Measurements from ENCODE around the gene SHC1. TPM values are rescaled to one million over a fixed set of nuclear protein-coding genes. Genes with fewer than 3 reads are reported as not detected.

Gene SHC1
- total RNA-seq, 1 donor from 2014 or later = 36.0 TPM

DNA sequence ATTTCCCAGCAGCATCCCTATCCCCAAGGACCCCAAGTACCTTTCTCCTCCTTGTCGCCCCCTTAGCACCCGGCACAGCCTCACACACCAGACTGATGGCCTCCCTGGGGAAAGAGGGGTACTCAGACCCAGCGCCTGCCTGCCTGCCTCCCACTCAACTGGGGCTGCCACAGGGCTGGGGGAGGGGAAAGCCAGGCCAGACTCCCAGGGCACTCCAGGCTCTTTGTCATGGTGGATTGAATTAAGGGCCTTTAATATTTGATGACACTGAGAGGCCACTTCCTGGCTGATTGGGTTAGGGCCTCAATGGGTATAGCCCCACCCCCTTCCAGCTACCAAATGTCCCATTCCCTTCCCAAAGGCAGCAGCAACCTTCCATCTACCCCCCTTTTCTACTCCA, 1.8 kb downstream of the SHC1 start:
- Histone ChIP-seq H3K4me3 (ENCODE audit: low read length in 3 of 3) (peak overlapping the region in 1 of 3 donors; percentile 67), H3K4me1 (ENCODE audit: control insufficient read depth in 3 of 3, insufficient read depth in 3 of 3, low read length in 3 of 3) (peaks cover 52 to 63% (median 53%) of the 10 kb centered on the region in 3 donors), H3K27me3 (ENCODE audit: control insufficient read depth in 3 of 3, insufficient read depth in 3 of 3, low read length in 3 of 3) (no peaks in the 10 kb centered on the region), H3K9me3 (ENCODE audit: control insufficient read depth in 3 of 3, low read length in 3 of 3) (no peaks in the 10 kb centered on the region), H3K36me3 (ENCODE audit: control insufficient read depth in 3 of 3, insufficient read depth in 3 of 3, low read length in 3 of 3) (peaks cover 27 to 50% (median 47%) of the 10 kb centered on the region in 3 donors), H3K9ac (ENCODE audit: low read depth in 1 of 3, low read length in 3 of 3) (peak overlapping the region; percentile 34 to 83 (median 77)), H3K27ac (ENCODE audit: low read depth, low read length) (peak overlapping the region; percentile 99)

DNA sequence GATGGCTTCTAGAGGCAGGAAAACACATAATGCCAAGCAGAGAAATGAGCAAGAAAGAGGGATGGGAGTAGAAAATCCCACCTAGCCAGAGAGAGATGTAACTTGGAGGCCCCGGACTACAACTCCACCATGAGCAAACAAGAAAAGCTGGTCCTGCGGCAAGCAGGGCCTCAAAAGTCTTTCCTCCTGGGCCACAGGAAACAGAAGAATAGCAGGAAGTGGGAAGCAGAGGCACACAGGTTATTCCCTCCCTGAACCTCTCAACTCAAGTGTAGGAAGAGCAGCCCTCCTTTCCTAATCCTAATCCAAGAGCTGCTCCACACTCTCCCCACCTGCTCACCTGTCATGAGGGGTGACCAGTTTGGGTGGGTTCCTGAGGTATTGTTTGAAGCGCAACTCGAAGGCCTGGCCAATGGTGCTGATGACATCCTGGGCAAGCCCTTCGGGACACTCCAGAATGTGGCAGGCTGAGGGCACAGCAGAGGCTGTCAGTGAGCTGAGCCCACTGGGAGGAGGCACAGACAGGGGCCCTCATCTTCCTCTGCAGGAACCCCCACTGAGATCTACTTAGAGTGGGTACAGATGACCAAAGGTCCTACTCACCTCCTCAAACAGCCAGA, 3.1 kb downstream of the SHC1 start:
- Histone ChIP-seq H3K4me3 (ENCODE audit: low read length in 3 of 3) (no peak overlapping the region), H3K36me3 (ENCODE audit: control insufficient read depth in 3 of 3, insufficient read depth in 3 of 3, low read length in 3 of 3) (peaks cover 31 to 57% (median 51%) of the 10 kb centered on the region in 3 donors), H3K27me3 (ENCODE audit: control insufficient read depth in 3 of 3, insufficient read depth in 3 of 3, low read length in 3 of 3) (no peaks in the 10 kb centered on the region), H3K9ac (ENCODE audit: low read depth in 1 of 3, low read length in 3 of 3) (peak overlapping the region in 1 of 3 donors; percentile 10), H3K27ac (ENCODE audit: low read depth, low read length) (peak overlapping the region; percentile 99), H3K4me1 (ENCODE audit: control insufficient read depth in 3 of 3, insufficient read depth in 3 of 3, low read length in 3 of 3) (peaks cover 50 to 63% (median 56%) of the 10 kb centered on the region in 3 donors), H3K9me3 (ENCODE audit: control insufficient read depth in 3 of 3, low read length in 3 of 3) (no peaks in the 10 kb centered on the region)

DNA sequence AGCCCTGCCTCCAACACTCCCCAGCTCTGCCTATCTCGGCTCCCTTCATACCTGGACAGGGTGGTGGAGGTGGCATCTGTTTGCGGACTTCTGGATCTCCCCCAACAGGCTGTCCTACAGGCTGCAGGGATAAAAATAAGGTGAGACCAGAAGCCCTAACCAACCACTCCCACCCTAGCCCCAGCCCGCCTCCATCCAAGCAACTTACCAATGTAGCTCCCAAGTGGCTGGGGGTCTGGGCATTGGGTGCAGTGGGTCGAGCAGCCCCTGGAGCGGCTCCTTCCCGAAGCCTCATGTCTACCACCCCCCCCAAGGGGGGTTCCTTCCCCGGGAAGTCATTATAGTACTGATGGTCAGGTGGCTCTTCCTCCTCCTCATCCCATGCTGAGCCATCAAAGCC, 4.4 kb downstream of the SHC1 start:
- H3K4me3 ChIP-seq (ENCODE audit: low read length in 3 of 3) = no peak overlapping the region
- no peaks in the 10 kb centered on the region for H3K27me3 ChIP-seq (ENCODE audit: control insufficient read depth in 3 of 3, insufficient read depth in 3 of 3, low read length in 3 of 3)
- no peak overlapping the region for H3K27ac ChIP-seq (ENCODE audit: low read depth, low read length)
- H3K9ac ChIP-seq (ENCODE audit: low read depth in 1 of 3, low read length in 3 of 3) = no peak overlapping the region
- peaks cover 31 to 57% (median 51%) of the 10 kb centered on the region in 3 donors for H3K36me3 ChIP-seq (ENCODE audit: control insufficient read depth in 3 of 3, insufficient read depth in 3 of 3, low read length in 3 of 3)
- peaks cover 43 to 57% (median 49%) of the 10 kb centered on the region in 3 donors for H3K4me1 ChIP-seq (ENCODE audit: control insufficient read depth in 3 of 3, insufficient read depth in 3 of 3, low read length in 3 of 3)
- no peaks in the 10 kb centered on the region for H3K9me3 ChIP-seq (ENCODE audit: control insufficient read depth in 3 of 3, low read length in 3 of 3)

DNA sequence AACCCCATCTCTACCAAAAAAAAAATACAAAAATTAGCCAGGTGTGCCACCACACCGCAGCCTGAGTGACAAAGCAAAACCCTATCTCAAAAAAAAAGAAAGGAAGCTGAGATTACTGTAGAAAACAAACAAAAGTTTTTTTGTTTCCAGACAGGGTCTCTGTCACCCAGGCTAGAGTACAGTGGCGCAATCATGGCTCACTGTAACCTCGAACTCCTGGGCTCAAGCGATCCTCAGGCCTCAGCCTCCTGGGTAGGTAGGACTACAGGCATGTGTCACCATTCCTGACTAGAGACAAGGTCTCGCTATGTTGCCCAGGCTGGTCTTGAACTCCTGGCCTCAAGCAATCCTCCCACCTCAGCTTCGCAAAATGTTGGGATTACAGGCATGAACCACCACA, 6.2 kb downstream of the SHC1 start:
- no peak overlapping the region for H3K27ac ChIP-seq (ENCODE audit: low read depth, low read length)
- no peaks in the 10 kb centered on the region for H3K9me3 ChIP-seq (ENCODE audit: control insufficient read depth in 3 of 3, low read length in 3 of 3)
- H3K9ac ChIP-seq (ENCODE audit: low read depth in 1 of 3, low read length in 3 of 3) = no peak overlapping the region
- no peak overlapping the region for H3K4me3 ChIP-seq (ENCODE audit: low read length in 3 of 3)
- H3K36me3 ChIP-seq (ENCODE audit: control insufficient read depth in 3 of 3, insufficient read depth in 3 of 3, low read length in 3 of 3) = peaks cover 36 to 61% (median 56%) of the 10 kb centered on the region in 3 donors
- no peaks in the 10 kb centered on the region for H3K27me3 ChIP-seq (ENCODE audit: control insufficient read depth in 3 of 3, insufficient read depth in 3 of 3, low read length in 3 of 3)
- peaks cover 34 to 49% (median 43%) of the 10 kb centered on the region in 3 donors for H3K4me1 ChIP-seq (ENCODE audit: control insufficient read depth in 3 of 3, insufficient read depth in 3 of 3, low read length in 3 of 3)

DNA sequence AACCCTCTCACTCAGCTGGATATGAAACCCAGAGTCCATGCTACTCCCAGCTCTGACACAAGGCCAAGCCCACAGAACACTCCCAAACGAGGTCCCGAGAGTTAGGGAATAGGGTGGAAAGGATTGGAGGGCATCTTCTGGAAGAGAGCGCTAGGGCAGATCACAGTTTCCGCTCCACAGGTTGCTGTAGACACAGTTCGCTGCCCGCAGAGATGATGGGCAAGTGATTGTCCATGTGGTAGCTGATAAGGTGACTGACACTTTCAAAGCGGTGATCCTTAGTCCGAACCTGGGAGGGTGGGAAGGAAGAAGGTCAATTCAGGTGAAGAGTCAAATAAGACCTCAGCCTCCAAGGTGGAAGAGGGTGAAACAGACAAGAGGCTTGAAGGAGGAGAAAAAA, 6.9 kb downstream of the SHC1 start:
- Histone ChIP-seq H3K9ac (ENCODE audit: low read depth in 1 of 3, low read length in 3 of 3) (peak overlapping the region in 1 of 3 donors; percentile 99), H3K4me3 (ENCODE audit: low read length in 3 of 3) (no peak overlapping the region), H3K27ac (ENCODE audit: low read depth, low read length) (no peak overlapping the region)

DNA sequence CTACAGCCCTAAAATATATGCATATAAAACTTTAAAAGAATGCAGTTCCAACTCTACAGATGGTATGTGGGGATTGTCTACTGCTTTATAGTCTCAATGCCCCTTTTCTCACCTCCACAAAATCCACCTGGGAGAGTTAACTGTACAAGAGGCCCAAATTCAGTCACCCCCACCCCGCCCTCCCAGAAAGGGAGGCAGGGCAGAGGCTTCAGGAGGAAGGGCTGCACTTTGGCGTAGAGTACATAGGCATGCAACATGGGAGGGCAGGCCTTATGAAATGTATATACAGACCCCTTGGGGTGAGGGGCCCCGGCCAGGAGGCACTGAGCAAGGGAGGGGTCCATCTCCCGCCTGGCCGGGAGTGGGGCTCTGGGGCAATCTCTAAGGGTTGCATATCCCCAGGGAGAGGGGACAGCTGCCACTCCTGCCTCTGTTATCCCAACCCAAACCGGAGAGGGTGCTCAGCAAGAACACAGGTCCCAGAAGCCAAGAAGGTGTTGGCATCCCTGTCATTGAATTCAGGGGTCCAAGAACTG, 7.7 kb downstream of the SHC1 start:
- Histone ChIP-seq H3K4me3 (ENCODE audit: low read length in 3 of 3) (peak overlapping the region; percentile 87 to 90 (median 90)), H3K4me1 (ENCODE audit: control insufficient read depth in 3 of 3, insufficient read depth in 3 of 3, low read length in 3 of 3) (peaks cover 37 to 49% (median 37%) of the 10 kb centered on the region in 3 donors), H3K27ac (ENCODE audit: low read depth, low read length) (no peak overlapping the region)

More for the DNA sequence above, 6.9 kb downstream of the SHC1 start:
- H3K9me3 ChIP-seq (ENCODE audit: control insufficient read depth in 3 of 3, low read length in 3 of 3) = no peaks in the 10 kb centered on the region
- H3K4me1 ChIP-seq (ENCODE audit: control insufficient read depth in 3 of 3, insufficient read depth in 3 of 3, low read length in 3 of 3) = peaks cover 30 to 49% (median 40%) of the 10 kb centered on the region in 3 donors
- no peaks in the 10 kb centered on the region for H3K27me3 ChIP-seq (ENCODE audit: control insufficient read depth in 3 of 3, insufficient read depth in 3 of 3, low read length in 3 of 3)
- H3K36me3 ChIP-seq (ENCODE audit: control insufficient read depth in 3 of 3, insufficient read depth in 3 of 3, low read length in 3 of 3) = peaks cover 43 to 63% (median 53%) of the 10 kb centered on the region in 3 donors

DNA sequence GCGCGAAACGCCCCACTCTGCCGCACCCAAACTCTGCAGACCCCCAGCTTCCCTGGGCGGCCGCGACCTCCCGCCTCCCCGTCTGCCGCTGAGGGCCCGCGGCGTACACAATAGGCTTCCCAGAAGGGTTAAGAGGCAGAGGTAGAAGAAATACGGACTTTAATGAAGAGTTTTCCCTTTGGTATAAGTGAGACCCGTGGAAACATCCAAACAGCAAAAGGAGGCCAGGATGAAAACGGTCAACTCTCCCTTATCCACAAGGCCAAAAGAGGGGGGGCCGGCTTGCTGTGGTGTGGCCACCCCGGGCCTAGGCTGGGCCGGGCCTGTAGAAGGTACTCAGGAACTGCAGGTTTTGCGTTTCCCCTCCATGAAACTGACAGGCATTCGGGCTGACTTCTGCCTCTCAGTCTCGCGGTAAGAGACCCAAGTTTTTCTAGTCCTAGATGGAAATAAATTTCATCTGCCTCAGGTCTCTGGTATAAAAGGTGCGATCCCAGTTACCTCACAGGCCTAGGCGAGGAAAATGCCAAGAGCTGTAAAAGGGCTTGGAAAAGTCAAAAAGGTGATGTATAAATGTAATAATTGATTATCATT, 8.3 kb downstream of the SHC1 start:
- peak overlapping the region; percentile 94 for H3K27ac ChIP-seq (ENCODE audit: low read depth, low read length)
- peaks cover 37 to 50% (median 42%) of the 10 kb centered on the region in 3 donors for H3K4me1 ChIP-seq (ENCODE audit: control insufficient read depth in 3 of 3, insufficient read depth in 3 of 3, low read length in 3 of 3)
- peak overlapping the region; percentile 87 to 90 (median 90) for H3K4me3 ChIP-seq (ENCODE audit: low read length in 3 of 3)
- no peaks in the 10 kb centered on the region for H3K27me3 ChIP-seq (ENCODE audit: control insufficient read depth in 3 of 3, insufficient read depth in 3 of 3, low read length in 3 of 3)
- H3K9ac ChIP-seq (ENCODE audit: low read depth in 1 of 3, low read length in 3 of 3) = peak overlapping the region; percentile 89 to 99 (median 95)
- no peaks in the 10 kb centered on the region for H3K9me3 ChIP-seq (ENCODE audit: control insufficient read depth in 3 of 3, low read length in 3 of 3)
- peaks cover 37 to 60% (median 45%) of the 10 kb centered on the region in 3 donors for H3K36me3 ChIP-seq (ENCODE audit: control insufficient read depth in 3 of 3, insufficient read depth in 3 of 3, low read length in 3 of 3)

More for the DNA sequence above, 7.7 kb downstream of the SHC1 start:
- H3K9ac ChIP-seq (ENCODE audit: low read depth in 1 of 3, low read length in 3 of 3) = peak overlapping the region; percentile 89 to 99 (median 95)
- H3K9me3 ChIP-seq (ENCODE audit: control insufficient read depth in 3 of 3, low read length in 3 of 3) = no peaks in the 10 kb centered on the region
- no peaks in the 10 kb centered on the region for H3K27me3 ChIP-seq (ENCODE audit: control insufficient read depth in 3 of 3, insufficient read depth in 3 of 3, low read length in 3 of 3)
- peaks cover 43 to 65% (median 51%) of the 10 kb centered on the region in 3 donors for H3K36me3 ChIP-seq (ENCODE audit: control insufficient read depth in 3 of 3, insufficient read depth in 3 of 3, low read length in 3 of 3)

DNA sequence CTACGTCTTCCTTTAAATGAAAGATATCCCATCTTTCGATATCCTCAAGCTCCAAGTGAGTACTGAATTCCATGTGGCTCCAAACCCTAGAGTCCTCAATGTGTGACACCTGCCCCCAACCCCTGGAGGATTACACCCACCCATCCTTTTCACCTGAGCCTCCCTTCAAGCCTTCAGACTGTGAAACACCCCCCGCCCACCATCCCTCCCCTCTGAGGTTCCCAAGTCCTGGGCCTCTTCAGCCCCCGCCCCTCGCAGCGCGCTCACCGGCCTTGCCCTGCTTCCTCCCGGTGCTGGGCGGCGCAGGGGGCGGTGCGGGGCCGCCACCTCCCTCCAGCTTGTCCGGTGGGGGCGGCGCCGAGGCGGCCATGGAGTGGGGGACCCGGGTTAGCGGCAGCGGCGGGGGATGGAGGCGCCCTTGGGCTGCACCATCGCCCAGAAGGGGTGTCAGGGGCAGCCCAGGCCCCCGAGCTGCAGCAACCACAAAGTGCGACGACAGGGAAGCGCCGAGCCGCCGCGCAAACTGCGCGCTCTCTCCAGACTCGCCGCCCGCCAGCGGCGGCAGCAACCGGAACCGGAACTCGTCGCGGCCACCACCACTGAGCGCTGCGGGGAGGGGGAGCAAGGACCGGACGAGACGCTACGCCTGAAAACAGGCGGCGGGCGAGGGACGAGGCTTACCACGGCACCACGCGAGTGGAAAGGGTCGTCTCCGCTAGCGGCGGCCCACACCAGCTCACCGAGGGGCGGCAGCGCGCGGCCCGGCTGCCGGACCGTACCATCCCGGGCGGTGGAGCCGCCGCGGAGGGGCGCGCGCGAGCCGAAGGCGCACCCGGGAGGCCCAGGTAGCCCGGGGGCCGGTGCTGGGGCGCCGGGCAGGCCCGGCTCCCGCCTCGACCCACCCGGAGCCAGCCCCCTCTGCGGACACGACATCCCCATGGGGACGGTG, 9.1 kb downstream of the SHC1 start, which contains the start of gene PYGO2:
TSS of gene PYGO2 (minus strand) at position 576 of the 949 bp plus-strand sequence. CDS start at position 370, 206 bp downstream.
- peak within 1 kb of the TSS; percentile 87 to 90 (median 90) for H3K4me3 ChIP-seq (ENCODE audit: low read length in 3 of 3)
- H3K27ac ChIP-seq (ENCODE audit: low read depth, low read length) = peak within 1 kb of the TSS; percentile 94
- no peaks in the 10 kb centered on the region for H3K9me3 ChIP-seq (ENCODE audit: control insufficient read depth in 3 of 3, low read length in 3 of 3)
- peaks cover 45 to 58% (median 45%) of the 10 kb centered on the region in 3 donors for H3K4me1 ChIP-seq (ENCODE audit: control insufficient read depth in 3 of 3, insufficient read depth in 3 of 3, low read length in 3 of 3)
- no peaks in the 10 kb centered on the region for H3K27me3 ChIP-seq (ENCODE audit: control insufficient read depth in 3 of 3, insufficient read depth in 3 of 3, low read length in 3 of 3)
- H3K36me3 ChIP-seq (ENCODE audit: control insufficient read depth in 3 of 3, insufficient read depth in 3 of 3, low read length in 3 of 3) = peaks cover 37 to 53% (median 39%) of the 10 kb centered on the region in 3 donors
- peak within 1 kb of the TSS; percentile 89 to 99 (median 95) for H3K9ac ChIP-seq (ENCODE audit: low read depth in 1 of 3, low read length in 3 of 3)

DNA sequence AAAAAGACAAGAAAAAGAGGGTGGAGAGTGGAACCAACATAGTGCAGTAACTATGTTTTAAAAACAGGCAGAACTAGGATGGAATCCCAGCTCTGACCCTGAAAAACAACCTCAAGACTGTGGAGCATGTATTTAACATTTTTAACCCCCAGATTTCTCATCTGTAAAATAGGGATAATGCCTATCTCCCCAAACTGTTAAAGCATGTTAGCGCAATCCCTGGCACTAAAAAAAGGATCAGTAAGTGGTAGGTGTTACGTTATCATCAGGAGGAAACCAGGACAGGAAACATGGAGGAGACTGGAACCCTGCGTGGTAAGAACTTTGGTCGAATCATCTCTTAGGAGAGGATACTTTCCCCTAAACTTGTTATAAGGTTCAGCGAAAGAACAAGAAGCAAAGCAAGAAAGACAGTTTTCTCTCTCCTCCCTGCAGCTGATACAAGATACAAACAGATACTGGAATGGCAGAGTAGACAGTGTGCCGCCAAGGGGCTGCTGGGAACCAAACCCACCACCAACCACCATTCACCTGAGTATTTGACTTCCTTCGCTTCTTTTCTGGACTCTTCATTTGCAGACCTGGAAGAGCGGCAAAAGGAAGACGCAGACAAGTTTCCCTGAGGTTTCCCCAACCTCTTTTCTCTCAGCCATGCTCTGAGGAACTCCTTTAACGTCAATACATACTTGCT, 10.0 kb downstream of the SHC1 start:
- H3K9ac ChIP-seq (ENCODE audit: low read depth in 1 of 3, low read length in 3 of 3) = peak overlapping the region; percentile 89 to 99 (median 95)
- peaks cover 48 to 63% (median 49%) of the 10 kb centered on the region in 3 donors for H3K4me1 ChIP-seq (ENCODE audit: control insufficient read depth in 3 of 3, insufficient read depth in 3 of 3, low read length in 3 of 3)
- H3K27ac ChIP-seq (ENCODE audit: low read depth, low read length) = peak overlapping the region; percentile 94
- peak overlapping the region; percentile 87 to 90 (median 90) for H3K4me3 ChIP-seq (ENCODE audit: low read length in 3 of 3)
- no peaks in the 10 kb centered on the region for H3K9me3 ChIP-seq (ENCODE audit: control insufficient read depth in 3 of 3, low read length in 3 of 3)
- H3K36me3 ChIP-seq (ENCODE audit: control insufficient read depth in 3 of 3, insufficient read depth in 3 of 3, low read length in 3 of 3) = peaks cover 29 to 44% (median 31%) of the 10 kb centered on the region in 3 donors
- no peaks in the 10 kb centered on the region for H3K27me3 ChIP-seq (ENCODE audit: control insufficient read depth in 3 of 3, insufficient read depth in 3 of 3, low read length in 3 of 3)
